Measurements from ENCODE around the gene TRAPPC3.

Gene TRAPPC3

DNA sequence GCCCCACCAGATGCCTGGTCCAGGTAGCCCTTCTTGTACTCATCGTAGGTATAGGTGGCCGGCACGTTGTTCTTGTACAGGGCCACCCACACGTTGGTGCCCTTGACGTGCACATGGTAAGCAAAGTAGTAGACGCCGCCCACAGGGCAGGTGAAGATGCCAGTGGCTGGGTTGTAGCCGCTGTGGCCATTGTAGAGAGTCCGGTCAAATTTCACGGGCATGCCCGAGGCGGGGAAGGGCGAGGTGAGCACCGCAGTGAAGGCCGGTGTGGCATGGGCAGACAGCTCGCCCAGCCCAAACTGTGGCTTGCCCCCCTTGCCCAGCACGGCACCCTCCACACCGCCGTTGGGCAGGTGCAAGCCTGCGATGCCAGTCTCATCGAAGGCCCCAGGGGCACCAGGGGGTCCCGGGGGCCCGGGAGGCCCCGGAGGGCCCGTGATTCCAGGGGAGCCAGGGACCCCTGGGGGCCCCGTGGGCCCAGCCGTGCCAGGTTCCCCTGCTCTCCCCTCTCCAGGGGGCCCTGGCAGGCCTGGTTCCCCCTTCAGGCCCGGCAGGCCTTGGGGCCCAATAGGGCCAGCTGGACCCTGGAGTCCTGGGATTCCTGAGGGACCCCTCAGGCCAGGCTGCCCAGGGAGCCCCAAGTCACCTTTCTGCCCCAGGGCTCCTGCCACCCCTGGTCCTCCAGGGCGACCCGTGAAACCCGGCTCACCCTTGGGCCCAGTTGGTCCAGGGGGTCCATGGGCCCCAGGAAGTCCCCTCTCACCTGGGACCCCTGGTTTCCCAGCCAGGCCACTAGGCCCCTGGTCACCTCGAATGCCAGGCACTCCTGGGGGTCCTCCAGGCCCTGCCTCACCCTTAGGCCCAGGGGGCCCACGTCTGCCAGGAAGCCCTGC lies 51.3 kb downstream of the TRAPPC3 start:
- no peak for DNase-seq

DNA sequence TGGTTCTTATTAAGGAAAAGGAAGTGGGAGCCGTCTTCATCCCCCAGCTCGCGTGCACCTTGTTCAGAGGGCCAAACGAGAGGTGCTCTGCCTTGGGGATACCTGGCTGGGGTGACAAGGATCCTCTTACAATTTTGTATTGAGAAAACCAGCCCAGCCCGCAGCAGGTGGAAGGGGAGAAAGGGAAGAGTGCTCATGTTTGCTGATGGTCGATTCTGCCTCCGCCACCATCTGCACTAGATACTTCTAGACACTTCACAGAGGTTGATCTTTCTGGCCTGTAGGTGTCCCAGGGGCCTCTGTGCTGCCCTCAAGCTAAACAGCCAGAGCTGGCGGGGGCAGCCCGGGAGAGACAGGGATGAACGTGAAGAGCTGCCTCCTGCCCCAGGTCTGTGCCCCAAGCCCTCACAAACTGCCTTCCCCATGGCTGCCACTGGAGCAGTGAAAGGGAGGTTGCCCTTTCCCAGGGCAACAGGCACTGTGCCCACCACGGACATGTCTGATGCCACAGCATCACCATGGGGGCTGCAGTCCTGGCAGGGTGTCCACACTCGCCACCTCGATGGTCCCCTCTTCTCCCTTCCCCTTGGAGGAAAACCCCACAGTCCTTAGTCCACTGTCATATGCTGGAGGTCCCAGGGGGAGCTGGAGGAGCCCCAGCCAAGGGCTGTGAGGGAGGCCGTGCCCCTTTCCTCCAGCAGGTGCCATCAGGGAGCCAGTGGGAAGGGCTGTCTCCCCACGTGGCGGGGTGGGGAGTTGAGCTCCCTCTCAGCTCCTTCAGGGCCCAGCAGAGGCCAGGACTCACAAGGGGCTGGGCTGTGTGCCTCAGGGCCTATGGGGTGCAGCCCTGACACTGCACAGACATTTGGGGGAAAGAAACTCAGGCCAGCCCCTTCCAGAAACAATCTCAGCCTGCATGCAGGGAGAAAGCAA lies 52.5 kb downstream of the TRAPPC3 start:
- no peak for DNase-seq

DNA sequence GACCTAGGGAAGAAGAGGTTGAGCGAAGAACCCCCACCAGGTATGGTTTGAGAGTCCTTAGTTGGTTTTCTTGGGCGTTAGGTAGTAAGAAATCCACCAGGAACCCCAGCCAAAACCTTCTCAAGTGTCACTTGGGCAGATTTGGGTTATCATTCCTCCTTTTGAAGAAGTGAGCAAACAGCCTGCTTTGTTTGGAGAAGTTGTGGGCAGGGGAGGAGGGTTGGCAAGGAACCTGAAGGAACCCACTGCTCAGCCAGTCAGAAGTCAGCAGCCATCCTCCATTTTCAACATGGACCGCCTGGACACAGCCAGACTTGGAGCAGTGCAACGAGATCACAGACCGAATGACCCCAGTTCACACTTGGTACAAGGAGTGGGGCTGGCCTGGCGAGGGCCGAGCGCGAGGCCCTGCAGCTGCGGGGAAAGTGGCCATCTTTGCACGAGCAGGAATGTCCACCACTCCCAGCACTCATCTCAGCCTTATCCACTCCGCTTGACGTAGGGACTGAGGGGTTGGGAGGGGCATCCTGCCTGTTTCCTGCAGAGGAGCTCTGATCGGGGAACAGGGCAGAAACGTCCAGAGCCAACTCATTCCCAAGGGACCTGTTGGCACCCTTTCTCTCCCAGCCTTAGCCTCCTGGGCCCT lies 53.4 kb downstream of the TRAPPC3 start:
- no peak for DNase-seq

DNA sequence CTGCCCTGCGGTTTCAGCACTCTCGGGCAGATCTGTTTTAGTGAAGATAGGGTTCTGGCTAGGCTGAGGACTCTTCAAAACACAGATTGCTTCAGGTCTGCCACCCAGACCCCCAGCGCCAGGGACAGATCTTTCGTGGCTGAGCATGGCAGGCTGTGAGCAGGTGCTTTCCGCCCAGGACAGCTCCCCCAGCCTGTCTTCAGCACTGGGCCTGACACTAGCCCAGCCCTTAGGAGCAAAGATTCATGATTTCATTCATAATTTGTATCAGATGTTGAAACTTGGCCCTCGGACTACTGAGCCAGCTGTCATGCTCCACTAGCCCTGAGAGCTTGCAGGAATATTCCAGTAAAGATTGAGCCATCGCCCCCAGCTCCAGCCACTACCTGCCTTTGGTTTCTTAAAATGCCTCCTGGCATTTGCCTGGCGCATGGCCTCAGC lies 54.6 kb downstream of the TRAPPC3 start:
- DNase-seq = no peak

DNA sequence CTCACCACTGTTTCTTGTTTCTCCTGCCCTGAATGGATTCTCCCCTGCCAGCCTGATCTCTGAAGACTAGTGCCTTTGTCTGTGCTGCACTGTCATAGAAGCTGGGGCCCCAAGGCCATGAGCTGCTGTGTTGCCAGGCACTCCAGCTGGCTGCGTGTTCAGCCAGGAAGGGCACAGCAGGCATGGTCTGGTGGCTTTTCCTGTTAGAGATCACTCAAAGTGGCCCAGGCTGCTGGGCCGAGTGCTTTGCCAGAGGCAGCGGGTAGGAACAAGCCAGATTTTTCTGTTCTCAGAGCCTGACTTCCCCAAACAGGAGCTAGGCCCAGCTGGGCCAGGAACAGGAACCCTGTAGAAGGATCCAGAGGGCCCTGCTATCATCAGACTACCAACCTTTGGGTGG lies 55.4 kb downstream of the TRAPPC3 start:
- no peak for DNase-seq

DNA sequence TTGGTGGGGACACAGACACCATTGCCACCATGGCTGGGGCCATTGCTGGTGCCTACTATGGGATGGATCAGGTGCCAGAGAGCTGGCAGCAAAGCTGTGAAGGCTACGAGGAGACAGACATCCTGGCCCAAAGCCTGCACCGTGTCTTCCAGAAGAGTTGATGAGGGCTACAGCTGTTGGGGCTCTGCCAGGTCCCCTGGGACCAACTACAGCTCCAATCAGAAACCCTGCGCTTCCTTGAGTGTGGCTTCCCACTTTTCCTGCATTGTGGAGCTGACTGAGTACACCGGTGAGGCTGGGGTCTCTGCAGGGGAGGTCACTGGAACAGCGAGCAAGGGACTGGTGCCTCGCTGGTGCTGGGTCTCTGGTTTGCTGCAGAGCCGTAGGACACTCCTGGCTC lies 56.1 kb downstream of the TRAPPC3 start:
- DNase-seq = no peak

DNA sequence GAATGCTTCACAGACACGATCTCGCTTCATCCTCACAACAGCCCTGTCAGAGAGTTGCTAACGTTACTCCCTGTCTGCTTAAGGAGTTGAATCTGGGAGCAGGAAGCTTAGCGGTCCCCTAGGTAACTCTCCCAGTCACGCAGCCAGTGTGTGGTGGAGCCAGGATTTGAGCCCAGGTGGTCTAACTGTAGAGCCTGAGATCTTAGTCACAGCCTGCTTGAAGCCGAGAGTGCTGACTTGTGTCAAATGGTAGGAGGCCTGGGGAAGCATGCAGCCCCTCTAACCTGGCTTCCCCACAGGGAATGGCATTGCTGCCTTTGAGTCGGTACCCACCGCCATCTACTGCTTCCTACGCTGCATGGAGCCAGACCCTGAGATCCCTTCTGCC lies 56.5 kb downstream of the TRAPPC3 start:
- DNase-seq = no peak

DNA sequence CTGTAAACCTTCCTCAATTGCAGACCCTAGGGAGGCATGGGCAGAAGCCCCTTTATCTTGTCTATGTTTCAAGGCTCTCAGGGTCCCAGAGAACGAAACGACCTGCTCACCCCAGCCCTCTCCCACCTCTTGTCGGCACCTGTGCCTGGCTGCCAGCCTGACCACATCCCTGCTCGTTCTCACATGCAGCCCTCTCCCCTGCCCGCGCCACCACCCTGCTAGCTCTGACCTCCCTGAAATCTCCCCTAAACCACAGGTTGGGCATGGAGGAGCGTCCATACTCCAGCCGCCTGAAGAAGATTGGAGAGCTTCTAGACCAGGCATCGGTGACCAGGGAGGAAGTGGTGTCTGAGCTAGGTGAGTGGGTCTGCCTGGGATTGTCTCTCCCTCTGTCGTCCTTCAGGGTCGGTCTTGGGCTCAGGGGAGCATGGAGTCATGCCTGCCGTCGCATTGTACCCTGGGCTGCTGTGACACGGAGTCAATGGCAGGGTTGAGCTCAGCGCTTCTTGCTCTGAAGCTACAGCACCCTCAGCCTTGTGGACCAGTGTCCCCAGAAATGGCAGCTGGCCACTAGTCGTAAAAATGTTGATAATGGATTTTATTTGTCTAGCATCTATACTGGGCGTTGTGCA lies 57.0 kb downstream of the TRAPPC3 start:
- no peak for DNase-seq

DNA sequence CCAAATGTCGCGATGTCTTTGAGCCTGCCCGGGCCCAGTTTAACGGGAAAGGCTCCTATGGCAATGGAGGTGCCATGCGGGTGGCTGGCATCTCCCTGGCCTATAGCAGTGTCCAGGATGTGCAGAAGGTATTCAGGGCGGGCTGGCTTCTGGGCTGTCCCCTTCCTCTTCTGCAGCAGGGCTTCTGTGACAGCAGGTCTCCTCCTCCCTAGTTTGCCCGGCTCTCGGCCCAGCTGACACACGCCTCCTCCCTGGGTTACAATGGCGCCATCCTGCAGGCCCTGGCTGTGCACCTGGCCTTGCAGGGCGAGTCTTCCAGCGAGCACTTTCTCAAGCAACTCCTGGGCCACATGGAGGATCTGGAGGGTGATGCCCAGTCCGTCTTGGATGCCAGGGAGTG lies 57.6 kb downstream of the TRAPPC3 start:
- DNase-seq = no peak

DNA sequence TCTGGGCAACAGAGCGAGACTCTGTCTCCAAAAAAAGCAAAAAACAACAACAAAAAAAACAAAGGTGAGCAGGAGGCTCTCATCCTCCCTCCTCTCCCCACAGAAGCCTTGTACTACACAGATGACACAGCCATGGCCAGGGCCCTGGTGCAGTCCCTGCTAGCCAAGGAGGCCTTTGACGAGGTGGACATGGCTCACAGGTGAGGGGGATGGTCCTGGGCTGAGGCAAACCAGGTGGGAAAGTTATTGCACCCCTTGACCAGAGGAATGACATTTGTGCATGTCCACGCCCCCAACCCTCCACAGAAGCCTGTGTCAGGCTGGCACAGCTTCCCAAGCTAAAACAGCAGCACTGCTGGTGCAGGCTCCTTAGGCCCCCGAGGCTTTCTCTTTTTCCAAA lies 58.1 kb downstream of the TRAPPC3 start:
- DNase-seq = no peak

DNA sequence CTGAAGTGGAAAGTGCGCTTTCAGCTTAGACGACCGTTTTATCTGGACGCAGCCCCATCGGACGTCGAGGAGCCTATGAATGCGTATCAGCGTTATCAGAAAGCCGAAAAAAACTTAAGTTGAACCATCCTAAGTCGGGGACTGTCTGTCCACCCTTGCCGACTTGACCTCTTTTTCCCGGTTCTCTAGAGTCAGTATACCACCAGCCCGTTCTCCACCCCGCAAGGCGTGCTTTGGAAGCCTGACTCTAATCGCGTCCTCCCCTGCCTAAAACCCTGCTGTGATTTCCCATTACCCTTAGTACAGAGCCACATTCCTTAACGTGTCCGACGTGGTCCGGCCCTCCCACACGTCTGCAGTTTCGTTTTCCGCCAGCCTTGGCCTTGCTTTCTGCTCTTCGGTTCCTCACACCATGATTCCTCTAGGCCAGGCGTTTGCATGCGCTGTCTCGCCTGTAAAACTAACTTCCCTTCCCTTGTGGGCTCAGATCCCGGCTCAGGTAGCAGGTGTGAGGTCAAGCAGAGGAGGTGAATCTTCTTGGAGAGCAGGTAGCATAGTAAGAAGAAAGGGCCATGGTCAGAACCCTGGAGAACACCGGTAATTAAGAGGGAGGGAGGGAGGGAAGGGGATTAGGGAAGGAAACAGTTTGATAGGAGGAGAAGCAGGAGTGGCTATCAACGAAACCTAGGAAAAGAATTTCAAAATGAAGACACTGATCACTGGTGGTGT lies 59.7 kb downstream of the TRAPPC3 start:
- no peak for DNase-seq

DNA sequence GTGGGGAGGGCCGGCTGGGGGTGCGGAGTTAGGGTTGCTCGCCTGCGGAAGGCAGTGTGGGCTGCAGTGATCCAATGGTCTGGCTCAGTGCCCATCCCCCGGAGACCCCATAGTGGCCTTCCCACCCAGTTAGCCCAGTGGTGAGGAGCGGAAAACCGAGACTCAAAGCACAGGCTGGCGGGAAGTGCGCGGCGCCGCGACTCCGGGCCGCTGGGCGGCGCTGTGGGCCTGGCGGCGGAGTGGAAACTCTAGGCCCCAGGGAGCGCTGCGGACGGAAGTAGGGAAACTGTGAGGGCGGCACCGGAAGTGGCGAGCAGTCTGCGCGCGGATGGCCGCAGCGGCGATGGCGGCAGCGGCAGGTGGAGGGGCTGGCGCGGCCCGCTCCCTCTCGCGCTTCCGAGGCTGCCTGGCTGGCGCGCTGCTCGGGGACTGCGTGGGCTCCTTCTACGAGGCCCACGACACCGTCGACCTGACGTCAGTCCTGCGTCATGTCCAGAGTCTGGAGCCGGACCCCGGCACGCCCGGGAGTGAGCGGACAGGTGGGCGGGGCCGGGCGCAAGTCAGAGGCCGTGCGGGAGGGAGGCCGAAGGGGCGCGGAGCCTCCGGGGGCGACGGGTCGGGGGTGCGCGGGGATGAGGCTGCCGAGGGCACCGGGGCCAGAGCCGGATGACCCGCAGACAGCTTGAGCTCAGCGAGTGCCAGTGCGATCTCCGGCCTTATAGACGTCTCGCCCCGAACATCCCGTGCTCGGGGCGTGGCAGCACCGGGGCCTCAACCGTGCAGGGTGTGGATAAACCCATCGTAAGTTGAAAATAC lies 60.5 kb downstream of the TRAPPC3 start, which contains the start of gene ADPRS:
TSS of gene ADPRS (plus strand) at position 316 of the 816 bp plus-strand sequence. CDS start at position 329, 13 bp downstream.
- DNase-seq = peak; percentile 81

DNA sequence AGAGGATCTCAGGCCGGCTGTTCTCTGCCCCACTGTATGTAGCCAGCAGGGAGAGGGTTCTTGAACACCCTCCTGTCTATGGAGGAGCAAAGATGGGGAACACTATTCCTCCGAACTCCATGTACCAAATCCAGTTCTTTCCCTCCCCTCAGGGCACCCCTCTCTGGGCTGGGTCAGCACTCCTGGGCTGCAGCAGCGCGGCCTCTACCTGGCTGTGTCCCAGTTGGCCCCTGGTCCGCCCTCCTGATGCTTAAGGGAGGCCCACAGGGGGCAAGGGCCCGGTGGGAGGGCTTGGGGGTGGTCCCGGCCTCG lies 61.1 kb downstream of the TRAPPC3 start:
- no peak for DNase-seq

DNA sequence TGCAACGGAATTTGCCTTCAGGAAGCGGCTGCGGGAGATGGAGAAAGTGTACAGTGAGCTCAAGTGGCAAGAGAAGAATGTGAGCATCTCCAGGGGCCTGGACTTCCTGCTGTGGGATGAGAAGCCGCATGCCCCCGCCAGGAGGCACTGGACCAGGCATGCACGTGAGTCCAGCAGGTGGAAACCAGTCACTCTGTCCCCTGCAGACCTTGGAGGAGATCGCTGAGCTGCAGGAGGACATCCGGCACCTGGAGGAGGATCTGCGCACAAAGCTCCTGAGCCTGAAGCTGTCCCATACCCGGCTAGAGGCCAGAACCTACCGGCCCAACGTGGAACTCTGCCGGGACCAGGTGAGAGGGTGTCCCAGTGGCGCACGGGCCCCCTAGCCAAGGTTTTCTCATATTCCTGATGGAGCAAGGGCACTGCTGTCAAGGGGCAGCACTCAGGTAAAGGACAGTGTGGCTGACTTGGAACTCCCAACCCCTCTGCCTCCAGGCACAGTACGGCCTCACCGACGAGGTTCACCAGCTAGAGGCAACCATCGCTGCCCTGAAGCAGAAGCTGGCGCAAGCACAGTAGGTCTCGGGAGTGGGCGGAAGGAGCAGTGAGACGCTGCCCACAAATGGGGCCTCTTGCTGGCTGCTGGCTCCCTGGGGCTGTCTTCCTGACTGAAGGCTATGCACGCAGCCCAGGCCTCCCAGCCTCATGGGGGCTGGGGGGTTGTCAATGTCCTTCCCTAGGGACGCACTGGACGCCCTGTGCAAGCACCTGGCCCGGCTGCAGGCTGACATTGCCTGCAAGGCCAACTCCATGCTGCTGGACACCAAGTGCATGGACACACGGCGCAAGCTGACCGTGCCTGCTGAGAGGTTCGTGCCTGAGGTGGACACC lies 61.8 kb downstream of the TRAPPC3 start:
- no peak for DNase-seq

Data from NCI-H1105 (cell line).